Smooth muscle cell (in vitro differentiated cells): ENCODE data around the gene MTCL1. TPM values are rescaled to one million over a fixed set of nuclear protein-coding genes. Genes with fewer than 3 reads are reported as not detected.

Experiments
- DNase-seq: peaks from one replicate; lab custom pipeline; 2025; ENCODE audit not compliant: unreplicated experiment; lab: John Stamatoyannopoulos, UW
- H2AFZ ChIP-seq: fragments of 200-600 bp; sonication (generic); 2 replicates; pipeline ENCODE4 v1.6.0; 2016; ENCODE audit warnings: antibody characterized with exemption, low read depth, mild to moderate bottlenecking
- H3F3A ChIP-seq: fragments of 200-600 bp; sonication (generic); 2 replicates; pipeline ENCODE4 v1.6.0; 2017; ENCODE audit warnings: antibody characterized with exemption, low read depth
- H3K27ac ChIP-seq: fragments of 200-600 bp; sonication (generic); 2 replicates; pipeline ENCODE4 v1.5.1; 2016; ENCODE audit warnings: low read depth, mild to moderate bottlenecking
- H3K27me3 ChIP-seq: fragments of 200-600 bp; sonication (generic); 2 replicates; pipeline ENCODE4 v1.6.1; 2016; ENCODE audit warnings: low read depth, mild to moderate bottlenecking
- H3K36me3 ChIP-seq: fragments of 200-600 bp; sonication (generic); 2 replicates; pipeline ENCODE4 v1.5.1; 2016; ENCODE audit warnings: low read depth
- H3K4me1 ChIP-seq: fragments of 200-600 bp; sonication (generic); 2 replicates; pipeline ENCODE4 v1.5.1; 2016; ENCODE audit warnings: low read depth
- H3K4me2 ChIP-seq: fragments of 200-600 bp; sonication (generic); 2 replicates; pipeline ENCODE4 v1.6.0; 2016; ENCODE audit warnings: mild to moderate bottlenecking
- H3K4me3 ChIP-seq: fragments of 200-600 bp; sonication (generic); 2 replicates; pipeline ENCODE4 v1.5.1; 2016; ENCODE audit warnings: mild to moderate bottlenecking
- H3K79me2 ChIP-seq: fragments of 200-600 bp; sonication (generic); 2 replicates; pipeline ENCODE4 v1.6.0; 2016; ENCODE audit warnings: low read depth, mild to moderate bottlenecking
- H3K9ac ChIP-seq: fragments of 200-600 bp; sonication (generic); 2 replicates; pipeline ENCODE4 v1.6.0; 2016; ENCODE audit warnings: low read depth
- H3K9me3 ChIP-seq: fragments of 200-600 bp; sonication (generic); replicated peaks from 2 replicates; pipeline ENCODE4 v1.5.1; 2016; ENCODE audit warnings: low read depth
- H4K20me1 ChIP-seq: fragments of 200-600 bp; sonication (generic); 2 replicates; pipeline ENCODE4 v1.6.0; 2016; ENCODE audit warnings: low read depth
- CTCF ChIP-seq: fragments of 200-600 bp; sonication (generic); IDR thresholded peaks from 2 replicates; pipeline ENCODE4 v1.5.1; 2017; ENCODE audit warnings: borderline replicate concordance, mild to moderate bottlenecking, antibody characterized with exemption; ENCODE audit not compliant: insufficient read depth, poor library complexity, severe bottlenecking
- WGBS: methylation state at CpG from one replicate; pipeline ENCODE4 v1.1.7; 2016; ENCODE audit warnings: low lambda C conversion rate; 5-methylcytosine and 5-hydroxymethylcytosine counted together
- polyA plus RNA-seq: library from polyadenylated mRNA; unstranded; fragments of >200 nt; fragmentation: Nextera tagmentation; extraction: Ambion mirVana; gene quantifications from 2 replicates; pipeline ENCODE4 v1.2.1, GENCODE V29; 2016
- total RNA-seq: library from RNA; depleted of rRNA; stranded (reverse); fragments of >200 nt; gene quantifications from 2 replicates; pipeline ENCODE4 v1.2.3, GENCODE V29; 2014

Gene MTCL1
- total and polyA plus RNA-seq, 2 experiments from 2014 or later = 5.5 to 15.2 TPM

GRCh38 chr18:8660316-8660715, 45.0 kb upstream of the MTCL1 start:
- Histone ChIP-seq H3K27me3 (peaks cover 9% of the 10 kb centered on the region), H3K4me3 (no peak overlapping the region), H4K20me1 (no peaks in the 10 kb centered on the region), H3K79me2 (no peaks in the 10 kb centered on the region), H3K27ac (no peak overlapping the region), H3K9ac (no peak overlapping the region), H3K4me2 (no peak overlapping the region), H3K4me1 (peaks cover 16% of the 10 kb centered on the region), H3K36me3 (no peaks in the 10 kb centered on the region), H3K9me3 (no peaks in the 10 kb centered on the region), H2AFZ (no peak overlapping the region), H3F3A (no peaks in the 10 kb centered on the region)
- WGBS = 95% methylated on average over 5 of the region's 5 CpGs
- TF ChIP-seq CTCF = no peak
- DNase-seq = no peak

GRCh38 chr18:8661754-8662559, 43.4 kb upstream of the MTCL1 start:
- no peaks in the 10 kb centered on the region for H3K79me2 ChIP-seq
- TF ChIP-seq CTCF = no peak
- H3K4me1 ChIP-seq = peaks cover 16% of the 10 kb centered on the region
- H3K9me3 ChIP-seq = no peaks in the 10 kb centered on the region
- no peaks in the 10 kb centered on the region for H3K36me3 ChIP-seq
- H3K4me2 ChIP-seq = peak overlapping the region; percentile 38
- no peak overlapping the region for H3K4me3 ChIP-seq
- no peak overlapping the region for H2AFZ ChIP-seq
- peaks cover 9% of the 10 kb centered on the region for H3K27me3 ChIP-seq
- no peak overlapping the region for H3K27ac ChIP-seq
- no peak for DNase-seq
- no peak overlapping the region for H3K9ac ChIP-seq
- 24% methylated on average over 18 of the region's 18 CpGs for WGBS
- H4K20me1 ChIP-seq = no peaks in the 10 kb centered on the region
- H3F3A ChIP-seq = no peaks in the 10 kb centered on the region

GRCh38 chr18:8662560-8663255, 42.6 kb upstream of the MTCL1 start:
- Histone ChIP-seq H3K4me2 (no peak overlapping the region), H3K79me2 (no peaks in the 10 kb centered on the region), H3F3A (peaks cover 3% of the 10 kb centered on the region), H3K27me3 (peaks cover 9% of the 10 kb centered on the region), H3K27ac (no peak overlapping the region), H4K20me1 (no peaks in the 10 kb centered on the region), H3K4me1 (peaks cover 16% of the 10 kb centered on the region), H2AFZ (no peak overlapping the region), H3K36me3 (no peaks in the 10 kb centered on the region), H3K9me3 (no peaks in the 10 kb centered on the region), H3K9ac (no peak overlapping the region), H3K4me3 (no peak overlapping the region)
- 74% methylated on average over 20 of the region's 20 CpGs for WGBS
- TF ChIP-seq CTCF = no peak
- DNase-seq = no peak
